Tibial nerve (tissue), 4 donors: ENCODE results near the gene JADE3. TPM values are rescaled to one million over a fixed set of nuclear protein-coding genes. Genes with fewer than 3 reads are reported as not detected.

Source experiments
- DNase-seq, 2 donors: peaks; one replicate each; pipeline ENCODE4 v3.0.0-alpha.2; 2019; ENCODE audit warnings: low spot score in 2 of 2
- H3K27ac ChIP-seq, 4 donors: fragments of 200-600 bp; sonication (generic) in 3 of 4; one replicate each; pipeline ENCODE4 v1.5.1; 2017 to 2019; ENCODE audit warnings: mild to moderate bottlenecking in 1 of 4
- H3K27me3 ChIP-seq, 2 donors: fragments of 200-600 bp; sonication (generic) in 1 of 2; one replicate each; pipeline versions ENCODE4 v1.5.1 to v1.6.0; 2017 to 2019
- H3K36me3 ChIP-seq, 3 donors: fragments of 200-600 bp; sonication (generic); one replicate each; pipeline ENCODE4 v1.5.1; 2018 to 2019
- H3K4me1 ChIP-seq, 4 donors: fragments of 200-600 bp; sonication (generic) in 3 of 4; one replicate each; pipeline ENCODE4 v1.5.1; 2017 to 2019
- H3K4me3 ChIP-seq, 4 donors: fragments of 200-600 bp; sonication (generic) in 3 of 4; one replicate each; pipeline ENCODE4 v1.5.1; 2017 to 2019; ENCODE audit warnings: mild to moderate bottlenecking in 1 of 4, moderate library complexity in 1 of 4
- H3K9me3 ChIP-seq, 4 donors: fragments of 200-600 bp; sonication (generic) in 3 of 4; one replicate each; pipeline ENCODE4 v1.5.1; 2017 to 2019
- EP300 ChIP-seq, 2 donors: sonication (generic); formaldehyde crosslinking; IDR thresholded peaks; one replicate each; pipeline ENCODE4 v1.6.1; 2017; ENCODE audit warnings: antibody characterized with exemption in 2 of 2, mild to moderate bottlenecking in 1 of 2
- POLR2A ChIP-seq, 2 donors: fragments of 450-650 bp; IDR thresholded peaks; one replicate each; pipeline ENCODE4 v1.6.1; 2017; ENCODE audit warnings: antibody characterized with exemption in 2 of 2, mild to moderate bottlenecking in 2 of 2, moderate library complexity in 2 of 2
- WGBS, 2 donors: methylation state at CpG; one replicate each; pipeline ENCODE4 v1.1.5; 2018; 5-methylcytosine and 5-hydroxymethylcytosine counted together
- total RNA-seq, 4 donors: library from RNA; depleted of rRNA; stranded (reverse); fragments of >200 nt; gene quantifications; one replicate each; pipeline ENCODE4 v1.1.0, GENCODE V29; 2016
- TF ChIP-seq, protein P1 (sequence below), 5 experiments: fragments of 200-600 bp in 3 of 5; fragments of 450-650 bp in 2 of 5; sonication (generic) in 3 of 5; IDR thresholded peaks; one replicate each; pipeline ENCODE4 v1.5.1; 2016 to 2019; ENCODE audit warnings: antibody characterized with exemption in 5 of 5, mild to moderate bottlenecking in 3 of 5, moderate library complexity in 2 of 5

JADE3 gene
- total RNA-seq, 4 donors from 2014 or later = 3.9 to 5.4 (median 4.5) TPM

DNA sequence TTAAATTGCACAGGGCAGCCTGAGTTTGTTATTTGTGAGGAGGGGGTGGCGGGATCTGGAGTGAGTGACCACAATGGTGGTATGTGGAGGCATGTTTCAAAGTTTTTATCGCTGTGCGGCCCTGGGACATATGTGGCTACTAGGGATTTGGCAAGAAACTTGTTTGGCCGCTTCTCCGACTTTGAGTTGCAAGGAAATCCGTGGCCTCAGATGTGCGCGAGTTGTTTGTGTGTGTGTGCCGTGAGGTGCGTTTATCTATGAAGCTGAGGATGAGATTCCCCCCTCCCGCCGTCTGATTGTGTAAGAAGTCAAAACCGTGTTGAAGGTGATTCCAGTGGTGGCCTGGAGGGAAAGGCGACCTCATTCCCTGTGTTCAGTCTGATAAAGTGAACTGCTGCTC, 1.4 kb downstream of the JADE3 start:
- WGBS, 2 donors = 6 to 41% methylated on average over 14 of the region's 14 CpGs
- Histone ChIP-seq H3K27me3 (peaks cover 0 to 8% of the 10 kb centered on the region in 2 donors), H3K9me3 (no peaks in the 10 kb centered on the region), H3K4me1 (peaks cover 0 to 6% (median 0%) of the 10 kb centered on the region in 4 donors), H3K36me3 (no peaks in the 10 kb centered on the region), H3K27ac (no peak overlapping the region), H3K4me3 (peak overlapping the region; percentile 48 to 70 (median 56))
- TF ChIP-seq, protein P1, sequence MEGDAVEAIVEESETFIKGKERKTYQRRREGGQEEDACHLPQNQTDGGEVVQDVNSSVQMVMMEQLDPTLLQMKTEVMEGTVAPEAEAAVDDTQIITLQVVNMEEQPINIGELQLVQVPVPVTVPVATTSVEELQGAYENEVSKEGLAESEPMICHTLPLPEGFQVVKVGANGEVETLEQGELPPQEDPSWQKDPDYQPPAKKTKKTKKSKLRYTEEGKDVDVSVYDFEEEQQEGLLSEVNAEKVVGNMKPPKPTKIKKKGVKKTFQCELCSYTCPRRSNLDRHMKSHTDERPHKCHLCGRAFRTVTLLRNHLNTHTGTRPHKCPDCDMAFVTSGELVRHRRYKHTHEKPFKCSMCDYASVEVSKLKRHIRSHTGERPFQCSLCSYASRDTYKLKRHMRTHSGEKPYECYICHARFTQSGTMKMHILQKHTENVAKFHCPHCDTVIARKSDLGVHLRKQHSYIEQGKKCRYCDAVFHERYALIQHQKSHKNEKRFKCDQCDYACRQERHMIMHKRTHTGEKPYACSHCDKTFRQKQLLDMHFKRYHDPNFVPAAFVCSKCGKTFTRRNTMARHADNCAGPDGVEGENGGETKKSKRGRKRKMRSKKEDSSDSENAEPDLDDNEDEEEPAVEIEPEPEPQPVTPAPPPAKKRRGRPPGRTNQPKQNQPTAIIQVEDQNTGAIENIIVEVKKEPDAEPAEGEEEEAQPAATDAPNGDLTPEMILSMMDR (IDR thresholded peaks at IDR 0.05) = no peak
- no peak for TF ChIP-seq EP300 (IDR thresholded peaks at IDR 0.05)
- TF ChIP-seq POLR2A (IDR thresholded peaks at IDR 0.05) = no peak
- DNase-seq = peak in 1 of 2 donors; percentile 11

DNA sequence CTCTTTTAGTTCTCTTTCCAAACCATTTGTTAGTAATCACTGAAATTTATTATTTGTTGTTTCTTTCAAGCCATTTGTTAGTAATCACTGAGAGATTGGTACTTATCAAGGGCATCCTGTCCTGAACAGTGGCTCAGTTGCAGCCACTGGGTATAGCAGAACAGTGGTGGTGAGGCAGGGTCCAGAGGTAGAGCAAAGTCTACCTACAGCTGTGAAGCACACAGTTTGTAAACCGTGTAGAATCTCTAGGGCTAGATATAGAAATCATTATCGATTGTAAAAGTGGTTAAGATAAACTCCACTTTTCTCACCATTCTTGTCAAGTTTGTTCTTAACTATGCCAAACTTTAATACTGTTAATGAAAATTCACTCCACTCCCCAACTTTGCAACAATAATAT, 4.1 kb downstream of the JADE3 start:
- WGBS, 2 donors = 64 to 80% methylated on average over 2 of the region's 2 CpGs
- H3K4me1 ChIP-seq = peaks cover 0 to 6% (median 0%) of the 10 kb centered on the region in 4 donors
- no peak for DNase-seq
- no peak overlapping the region for H3K27ac ChIP-seq
- TF ChIP-seq EP300 (IDR thresholded peaks at IDR 0.05) (no peak), POLR2A (IDR thresholded peaks at IDR 0.05) (no peak)
- TF ChIP-seq, protein P1 (IDR thresholded peaks at IDR 0.05) = no peak
- H3K27me3 ChIP-seq = peaks cover 0 to 8% of the 10 kb centered on the region in 2 donors
- no peaks in the 10 kb centered on the region for H3K36me3 ChIP-seq
- H3K4me3 ChIP-seq = no peak overlapping the region
- peaks cover 0 to 4% (median 0%) of the 10 kb centered on the region in 4 donors for H3K9me3 ChIP-seq

DNA sequence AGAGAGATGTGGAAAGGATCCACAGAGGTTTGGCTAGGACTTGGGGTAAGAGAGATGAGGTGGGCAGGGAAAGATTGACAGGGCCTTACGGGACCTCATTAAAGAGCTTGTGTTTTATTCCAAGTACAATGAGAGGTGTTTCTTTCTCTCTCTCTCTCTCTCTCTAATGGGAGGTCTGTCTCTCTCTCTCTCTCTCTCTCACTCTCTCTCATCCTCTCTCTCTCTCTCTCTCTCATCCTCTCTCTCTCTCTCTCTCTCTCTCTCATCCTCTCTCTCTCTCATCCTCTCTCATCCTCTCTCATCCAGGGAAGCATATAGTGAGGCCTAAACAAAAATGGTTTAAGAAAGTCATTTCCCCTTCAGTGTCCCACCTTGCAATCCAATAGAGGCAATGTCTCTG, 5.4 kb downstream of the JADE3 start:
- H3K4me1 ChIP-seq = peaks cover 0 to 6% (median 0%) of the 10 kb centered on the region in 4 donors
- H3K36me3 ChIP-seq = no peaks in the 10 kb centered on the region
- H3K27ac ChIP-seq = no peak overlapping the region
- H3K27me3 ChIP-seq = peaks cover 0 to 8% of the 10 kb centered on the region in 2 donors
- H3K9me3 ChIP-seq = peaks cover 0 to 4% (median 0%) of the 10 kb centered on the region in 4 donors
- H3K4me3 ChIP-seq = no peak overlapping the region
- no peak for DNase-seq
- TF ChIP-seq, protein P1 (IDR thresholded peaks at IDR 0.05) = no peak
- no peak for TF ChIP-seq POLR2A (IDR thresholded peaks at IDR 0.05)
- no peak for TF ChIP-seq EP300 (IDR thresholded peaks at IDR 0.05)
- 94 to 100% methylated on average over 1 of the region's 1 CpG for WGBS, 2 donors

DNA sequence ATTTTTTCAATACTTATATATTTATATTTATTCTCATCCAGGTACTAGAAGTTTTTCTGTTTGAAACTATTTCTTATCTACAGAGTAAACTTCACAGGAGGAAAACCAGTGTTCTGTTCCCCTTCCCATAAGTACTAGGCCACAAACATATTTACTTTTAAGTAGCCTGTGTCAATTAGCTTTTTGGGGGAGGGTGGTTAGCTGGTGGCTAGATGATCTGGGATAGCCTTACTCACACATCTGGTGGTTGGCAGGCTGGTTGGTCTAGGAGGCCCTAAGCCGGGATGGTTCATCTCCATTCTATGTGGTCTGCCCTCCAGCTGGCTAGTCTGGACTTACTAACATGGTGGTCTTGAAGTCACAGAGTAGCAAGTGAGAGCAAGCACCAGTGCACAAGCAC, 6.2 kb downstream of the JADE3 start:
- H3K36me3 ChIP-seq = no peaks in the 10 kb centered on the region
- peaks cover 0 to 8% of the 10 kb centered on the region in 2 donors for H3K27me3 ChIP-seq
- TF ChIP-seq, protein P1 (IDR thresholded peaks at IDR 0.05) = no peak
- no peak for TF ChIP-seq EP300 (IDR thresholded peaks at IDR 0.05)
- TF ChIP-seq POLR2A (IDR thresholded peaks at IDR 0.05) = no peak
- peaks cover 0 to 6% (median 0%) of the 10 kb centered on the region in 4 donors for H3K4me1 ChIP-seq
- H3K9me3 ChIP-seq = peaks cover 0 to 4% (median 0%) of the 10 kb centered on the region in 4 donors
- no peak overlapping the region for H3K4me3 ChIP-seq
- H3K27ac ChIP-seq = no peak overlapping the region
- 89 to 100% methylated on average over 1 of the region's 1 CpG for WGBS, 2 donors
- no peak for DNase-seq

DNA sequence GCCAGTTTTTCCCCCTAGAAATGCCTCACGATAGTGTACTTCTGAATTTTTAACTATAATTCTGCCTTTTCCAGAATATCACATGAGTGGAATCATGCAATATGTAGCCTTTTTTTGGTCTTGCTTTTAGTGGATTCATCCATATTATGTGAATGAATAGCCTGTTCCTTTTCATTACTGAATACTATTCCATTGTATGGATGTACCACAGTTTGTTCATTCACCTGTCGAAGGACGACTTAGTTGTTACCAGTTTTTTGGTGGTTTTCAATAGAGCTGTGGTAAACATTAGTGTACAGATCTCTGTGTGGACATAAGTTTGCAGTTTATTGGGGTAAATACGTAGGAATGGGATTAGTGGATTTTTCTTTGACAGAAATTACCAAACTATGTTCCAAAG, 8.0 kb downstream of the JADE3 start:
- WGBS, 2 donors = 59 to 69% methylated on average over 4 of the region's 4 CpGs
- no peak overlapping the region for H3K4me3 ChIP-seq
- TF ChIP-seq EP300 (IDR thresholded peaks at IDR 0.05) (no peak), POLR2A (IDR thresholded peaks at IDR 0.05) (no peak)
- TF ChIP-seq, protein P1 (IDR thresholded peaks at IDR 0.05) = no peak
- H3K9me3 ChIP-seq = peaks cover 0 to 4% (median 0%) of the 10 kb centered on the region in 4 donors
- H3K4me1 ChIP-seq = no peaks in the 10 kb centered on the region
- peaks cover 0 to 6% of the 10 kb centered on the region in 2 donors for H3K27me3 ChIP-seq
- no peak for DNase-seq
- H3K36me3 ChIP-seq = no peaks in the 10 kb centered on the region
- H3K27ac ChIP-seq = no peak overlapping the region
